Heart left ventricle (tissue), 13 donors: ENCODE measurements around the gene RPAP3.

ENCODE experiments used
- POLR2A ChIP-seq, 2 donors: fragments of 450-650 bp; IDR thresholded peaks; one replicate each; pipeline ENCODE4 v1.6.1; 2017; ENCODE audit warnings: antibody characterized with exemption in 2 of 2, mild to moderate bottlenecking in 2 of 2, moderate library complexity in 2 of 2
- TF ChIP-seq, protein P1 (sequence below), 12 donors: fragments of 200-600 bp; sonication (generic) in 4 of 12; IDR thresholded peaks; one replicate each; pipeline versions ENCODE4 v1.5.0 to v1.8.0; 2018 to 2022; ENCODE audit warnings: antibody characterized with exemption in 12 of 12, mild to moderate bottlenecking in 5 of 12
- donor health status: ischemic (EF 13 %, LVEDD 7.1; RV severe dilation, severe dysfunction).
- donor health status: DM: no; HTN: yes; CAD: no.
- donor health status: DM: no; HTN: no; CAD: no.
- donor health status: ischemic (EF 25% LVEDD 6.9; RV normal size, moderate dysfunction).
- donor health status: ischemic (EF 25% LVEDD 5.7; RV mildly dilated, moderate dysfunction).
- donor health status: ischemic (EF 35%, LVEDD 5.7; RV mildly dilated, moderate dysfunction).
- donor health status: nonischemic (EF 11% LVEDD 7.7; RV severe dilation, severe dysfunction).
- donor health status: DM: yes; HTN: yes; CAD: no.
- donor health status: PGD.
- donor health status: ischemic (EF 29% LVEDD 5.4; RV normal size, mild dysfunction).
- donor health status: nonischemic (EF 23%, LVEDD 6.1; RV moderate dilation, normal function).

DNA sequence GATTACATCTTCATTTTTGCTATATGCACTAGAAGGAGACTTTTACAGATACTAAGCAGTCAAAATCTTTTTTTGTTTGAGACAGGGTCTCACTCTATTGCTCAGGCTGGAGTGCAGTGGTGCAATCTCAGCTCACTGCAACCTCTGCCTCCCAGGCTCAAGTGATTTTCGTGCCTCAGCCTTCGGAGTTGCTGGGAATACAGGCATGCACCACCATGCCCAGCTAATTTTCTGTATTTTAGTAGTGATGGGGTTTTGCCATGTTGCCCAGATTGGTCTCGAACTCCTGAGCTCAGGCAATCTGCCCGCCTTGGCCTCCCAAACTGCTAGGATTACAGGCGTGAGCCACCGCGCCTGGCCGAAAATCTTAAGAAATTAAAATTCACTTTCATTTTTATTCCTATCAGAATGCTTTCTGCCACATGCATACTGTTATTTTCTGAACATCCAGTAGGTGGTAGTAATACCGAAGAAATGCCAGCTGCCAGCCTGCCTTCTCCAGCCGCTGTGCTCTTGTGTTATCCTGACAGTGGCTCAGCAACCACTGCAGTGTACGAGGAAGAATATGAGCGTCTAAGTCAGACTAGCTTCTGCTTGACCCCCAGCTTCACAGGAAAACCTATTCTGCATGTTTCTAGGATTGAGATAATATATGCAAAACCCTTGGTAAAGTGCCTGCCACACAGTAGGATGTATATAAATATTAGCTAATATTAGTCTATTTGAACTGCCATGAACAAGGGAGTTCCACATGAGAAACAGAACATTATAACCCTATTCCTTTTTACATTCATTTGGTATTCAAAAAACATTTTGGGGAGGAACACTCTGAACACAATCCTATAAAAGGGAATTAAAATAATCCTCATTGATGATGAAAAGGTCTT lies 54.2 kb downstream of the RPAP3 start:
- TF ChIP-seq, protein P1, sequence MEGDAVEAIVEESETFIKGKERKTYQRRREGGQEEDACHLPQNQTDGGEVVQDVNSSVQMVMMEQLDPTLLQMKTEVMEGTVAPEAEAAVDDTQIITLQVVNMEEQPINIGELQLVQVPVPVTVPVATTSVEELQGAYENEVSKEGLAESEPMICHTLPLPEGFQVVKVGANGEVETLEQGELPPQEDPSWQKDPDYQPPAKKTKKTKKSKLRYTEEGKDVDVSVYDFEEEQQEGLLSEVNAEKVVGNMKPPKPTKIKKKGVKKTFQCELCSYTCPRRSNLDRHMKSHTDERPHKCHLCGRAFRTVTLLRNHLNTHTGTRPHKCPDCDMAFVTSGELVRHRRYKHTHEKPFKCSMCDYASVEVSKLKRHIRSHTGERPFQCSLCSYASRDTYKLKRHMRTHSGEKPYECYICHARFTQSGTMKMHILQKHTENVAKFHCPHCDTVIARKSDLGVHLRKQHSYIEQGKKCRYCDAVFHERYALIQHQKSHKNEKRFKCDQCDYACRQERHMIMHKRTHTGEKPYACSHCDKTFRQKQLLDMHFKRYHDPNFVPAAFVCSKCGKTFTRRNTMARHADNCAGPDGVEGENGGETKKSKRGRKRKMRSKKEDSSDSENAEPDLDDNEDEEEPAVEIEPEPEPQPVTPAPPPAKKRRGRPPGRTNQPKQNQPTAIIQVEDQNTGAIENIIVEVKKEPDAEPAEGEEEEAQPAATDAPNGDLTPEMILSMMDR (IDR thresholded peaks at IDR 0.05), result peak; percentile 64 to 88 (median 74)
- TF ChIP-seq POLR2A (IDR thresholded peaks at IDR 0.05), result no peak
